Breast epithelium (tissue), 4 donors: ENCODE results near the gene EBF3. TPM values are rescaled to one million over a fixed set of nuclear protein-coding genes. Genes with fewer than 3 reads are reported as not detected.

Source experiments
- DNase-seq, 2 donors: peaks; one replicate each; pipeline ENCODE4 v3.0.0-alpha.2; 2019; ENCODE audit warnings: low spot score in 2 of 2
- H3K27ac ChIP-seq, 2 donors: fragments of 200-600 bp; sonication (generic) in 1 of 2; one replicate each; pipeline ENCODE4 v1.5.1; 2016 to 2019; ENCODE audit warnings: mild to moderate bottlenecking in 1 of 2
- H3K27me3 ChIP-seq, 2 donors: fragments of 200-600 bp; sonication (generic) in 1 of 2; one replicate each; pipeline versions ENCODE4 v1.5.1 to v1.6.0; 2017 to 2019; ENCODE audit warnings: control low read depth in 1 of 2, mild to moderate bottlenecking in 1 of 2
- H3K36me3 ChIP-seq: fragments of 200-600 bp; one replicate; pipeline ENCODE4 v1.5.1; 2019
- H3K4me1 ChIP-seq, 2 donors: fragments of 200-600 bp; sonication (generic); one replicate each; pipeline ENCODE4 v1.5.1; 2016 to 2019; ENCODE audit warnings: control low read depth in 1 of 2
- H3K4me3 ChIP-seq, 3 donors: fragments of 200-600 bp; sonication (generic); 1 replicate in 2 of 3; 2 replicates in 1 of 3; pipeline ENCODE4 v1.5.1; 2016 to 2019; ENCODE audit warnings: mild to moderate bottlenecking in 3 of 3, moderate library complexity in 2 of 3
- H3K9me3 ChIP-seq, 2 donors: fragments of 200-600 bp; sonication (generic) in 1 of 2; one replicate each; pipeline ENCODE4 v1.5.1; 2016 to 2019; ENCODE audit warnings: control low read depth in 1 of 2
- CTCF ChIP-seq, 3 donors: fragments of 450-650 bp; IDR thresholded peaks; one replicate each; pipeline ENCODE4 v1.5.1; 2016 to 2017; ENCODE audit warnings: antibody characterized with exemption in 3 of 3, mild to moderate bottlenecking in 3 of 3, moderate library complexity in 3 of 3
- POLR2A ChIP-seq: fragments of 450-650 bp; IDR thresholded peaks from one replicate; pipeline ENCODE4 v1.6.1; 2016; ENCODE audit warnings: antibody characterized with exemption, mild to moderate bottlenecking, moderate library complexity
- POLR2AphosphoS5 ChIP-seq, 3 donors: sonication (generic); formaldehyde crosslinking; IDR thresholded peaks; one replicate each; pipeline ENCODE4 v1.6.1; 2017; ENCODE audit warnings: antibody characterized with exemption in 3 of 3
- intact Hi-C: fragments of 100-400 bp; cut with DNase I; formaldehyde crosslinking; loops from one replicate; pipeline ENCODE4 v1.15.1; 2023; ENCODE audit warnings: low total_unique reads
- total RNA-seq, 3 donors: library from RNA; depleted of rRNA; stranded (reverse); fragments of >200 nt; gene quantifications; one replicate each; pipeline ENCODE4 v1.1.0, GENCODE V29; 2016

The EBF3 gene
- total RNA-seq, 3 donors from 2014 or later = 4.2 to 28.0 (median 6.6) TPM

GRCh38 chr10:129887381-129887905 is 76.6 kb downstream of the EBF3 start:
- Histone ChIP-seq H3K4me1 (no peaks in the 10 kb centered on the region), H3K9me3 (no peaks in the 10 kb centered on the region), H3K27me3 (no peaks in the 10 kb centered on the region), H3K27ac (no peak overlapping the region), H3K36me3 (no peaks in the 10 kb centered on the region), H3K4me3 (no peak overlapping the region)
- no peak for DNase-seq
- TF ChIP-seq CTCF (IDR thresholded peaks at IDR 0.05) (no peak), POLR2A (no peak), POLR2AphosphoS5 (IDR thresholded peaks at IDR 0.05) (no peak)
- intact Hi-C loops = no loop called here

GRCh38 chr10:129886263-129886662 is 77.8 kb downstream of the EBF3 start:
- H3K27ac ChIP-seq = no peak overlapping the region
- TF ChIP-seq POLR2AphosphoS5 (IDR thresholded peaks at IDR 0.05) (no peak), POLR2A (no peak), CTCF (IDR thresholded peaks at IDR 0.05) (no peak)
- H3K4me1 ChIP-seq = no peaks in the 10 kb centered on the region
- intact Hi-C loops = no loop called here
- H3K27me3 ChIP-seq = no peaks in the 10 kb centered on the region
- no peaks in the 10 kb centered on the region for H3K36me3 ChIP-seq
- DNase-seq = no peak
- H3K4me3 ChIP-seq = no peak overlapping the region
- H3K9me3 ChIP-seq = no peaks in the 10 kb centered on the region

- Histone ChIP-seq H3K4me3 (no peak overlapping the region), H3K9me3 (no peaks in the 10 kb centered on the region), H3K27ac (no peak overlapping the region), H3K27me3 (no peaks in the 10 kb centered on the region), H3K4me1 (no peaks in the 10 kb centered on the region), H3K36me3 (no peaks in the 10 kb centered on the region)
- intact Hi-C loops = no loop called here
- DNase-seq = no peak
- no peak for TF ChIP-seq POLR2AphosphoS5 (IDR thresholded peaks at IDR 0.05)
- no peak for TF ChIP-seq POLR2A
- no peak for TF ChIP-seq CTCF (IDR thresholded peaks at IDR 0.05)
Observed at GRCh38 chr10:129885526-129885925, 78.5 kb downstream of the EBF3 start.

- no peaks in the 10 kb centered on the region for H3K9me3 ChIP-seq
- intact Hi-C loops = no loop called here
- no peak for DNase-seq
Observed at GRCh38 chr10:129884398-129885078, 79.5 kb downstream of the EBF3 start.

More at GRCh38 chr10:129884398-129885078, 79.5 kb downstream of the EBF3 start:
- H3K27me3 ChIP-seq = no peaks in the 10 kb centered on the region
- H3K27ac ChIP-seq = no peak overlapping the region
- H3K4me1 ChIP-seq = no peaks in the 10 kb centered on the region
- no peak overlapping the region for H3K4me3 ChIP-seq
- H3K36me3 ChIP-seq = no peaks in the 10 kb centered on the region
- TF ChIP-seq POLR2A = no peak
- no peak for TF ChIP-seq POLR2AphosphoS5 (IDR thresholded peaks at IDR 0.05)
- TF ChIP-seq CTCF (IDR thresholded peaks at IDR 0.05) = no peak
